GM12864 (cell line): ENCODE data around the gene BSN.
"Not testable (repeated sequence)": the region's sequence is repeated elsewhere in the genome, so short reads cannot be mapped to it uniquely, and the experiment has no call there.

ENCODE experiments used
- DNase-seq: peaks from one replicate; pipeline ENCODE4 v3.0.0-alpha.2; 2011; ENCODE audit warnings: low read depth
- H3K4me3 ChIP-seq: 2 replicates; pipeline ENCODE4 v1.5.1; 2011; ENCODE audit warnings: mild to moderate bottlenecking, low read depth, low read length, control low read depth
- CTCF ChIP-seq: IDR thresholded peaks from 2 replicates; pipeline ENCODE4 v1.5.1; 2011; ENCODE audit warnings: low read depth, mild to moderate bottlenecking, moderate library complexity, low read length, control low read depth, inconsistent platforms; ENCODE audit errors: missing control alignments

Gene BSN

DNA sequence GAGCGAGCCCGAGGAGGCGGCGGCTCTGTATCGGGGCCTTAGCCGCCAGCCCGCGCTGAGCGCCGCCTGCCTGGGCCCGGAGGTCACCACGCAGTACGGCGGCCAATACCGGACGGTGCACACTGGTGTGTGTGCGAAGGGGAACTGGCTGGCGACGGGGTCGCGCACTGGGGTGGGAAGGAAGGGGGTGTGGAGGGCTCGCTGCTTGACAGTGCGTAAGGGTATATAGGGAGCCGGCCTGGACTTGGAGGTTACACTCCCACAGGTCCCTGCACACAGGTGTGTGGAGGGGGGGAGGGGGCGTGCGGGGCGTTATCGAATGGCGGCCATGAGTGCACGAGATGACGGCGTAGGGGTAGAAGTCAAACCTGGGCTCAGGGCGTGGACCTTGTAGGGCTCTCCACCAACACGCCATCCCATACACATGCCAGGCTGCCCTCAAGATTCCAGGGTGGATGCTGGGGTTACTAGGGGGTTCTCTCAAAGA is 120.3 kb downstream of the BSN start:
- no peak for DNase-seq
- peak overlapping the region; percentile 84 for H3K4me3 ChIP-seq
- no peak for TF ChIP-seq CTCF

- TF ChIP-seq CTCF, result no peak
- no peak for DNase-seq
- no peak overlapping the region for H3K4me3 ChIP-seq
Measured at GRCh38 chr3:49675912-49676311, 121.6 kb downstream of the BSN start.

GRCh38 chr3:49680493-49681231 is 126.4 kb downstream of the BSN start:
- DNase-seq, result no peak
- no peak overlapping the region for H3K4me3 ChIP-seq
- no peak for TF ChIP-seq CTCF

GRCh38 chr3:49681232-49681522 is 126.9 kb downstream of the BSN start:
- no peak overlapping the region for H3K4me3 ChIP-seq
- no peak for TF ChIP-seq CTCF

GRCh38 chr3:49681543-49681942 is 127.3 kb downstream of the BSN start:
- H3K4me3 ChIP-seq, result no peak overlapping the region
- no peak for DNase-seq
- no peak for TF ChIP-seq CTCF

More at GRCh38 chr3:49681232-49681522, 126.9 kb downstream of the BSN start:
- no peak for DNase-seq

DNA sequence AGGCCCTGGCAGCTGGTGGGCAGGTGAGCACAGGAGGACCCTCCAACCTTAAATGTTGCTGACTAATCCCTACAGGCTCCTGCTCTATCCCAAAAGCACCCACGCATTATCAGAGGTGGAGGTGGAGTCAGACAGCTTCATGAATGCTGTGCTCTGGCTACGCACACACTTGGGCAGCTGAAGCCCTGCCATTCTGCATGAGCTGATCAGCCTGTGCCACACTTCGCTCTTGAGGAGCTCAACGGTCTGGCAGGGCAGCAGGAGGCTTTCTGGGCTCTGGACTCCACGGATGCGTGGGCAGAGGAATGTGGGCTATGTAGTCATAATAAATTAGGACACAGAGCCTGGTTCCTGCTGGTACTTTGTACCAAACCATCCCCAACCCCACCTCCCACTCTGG is 128.9 kb downstream of the BSN start:
- TF ChIP-seq CTCF, result no peak
- H3K4me3 ChIP-seq, result no peak overlapping the region
- DNase-seq, result no peak

DNA sequence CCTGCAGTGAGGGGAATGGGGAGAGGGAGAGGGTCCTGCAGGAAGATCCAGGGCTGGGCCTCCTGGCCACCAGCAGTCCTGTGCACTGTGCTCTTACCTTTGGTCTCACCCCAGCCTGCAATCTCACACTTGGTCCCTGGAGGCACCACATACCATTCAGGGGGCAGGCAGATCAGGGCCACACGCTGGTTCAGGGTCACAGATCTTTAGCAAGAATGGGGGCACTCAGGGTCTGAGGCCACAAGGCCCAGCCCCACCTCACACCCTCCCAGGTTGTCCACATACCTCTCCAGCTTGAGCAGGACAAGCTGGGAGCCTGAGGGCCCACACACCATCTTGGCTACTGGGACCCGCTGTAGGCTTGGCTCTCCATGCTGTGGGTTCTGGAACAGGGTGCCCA is 130.2 kb downstream of the BSN start:
- not testable (repeated sequence) for H3K4me3 ChIP-seq, DNase-seq

GRCh38 chr3:49685103-49685502 is 130.8 kb downstream of the BSN start:
- not testable (repeated sequence) for DNase-seq, H3K4me3 ChIP-seq

DNA sequence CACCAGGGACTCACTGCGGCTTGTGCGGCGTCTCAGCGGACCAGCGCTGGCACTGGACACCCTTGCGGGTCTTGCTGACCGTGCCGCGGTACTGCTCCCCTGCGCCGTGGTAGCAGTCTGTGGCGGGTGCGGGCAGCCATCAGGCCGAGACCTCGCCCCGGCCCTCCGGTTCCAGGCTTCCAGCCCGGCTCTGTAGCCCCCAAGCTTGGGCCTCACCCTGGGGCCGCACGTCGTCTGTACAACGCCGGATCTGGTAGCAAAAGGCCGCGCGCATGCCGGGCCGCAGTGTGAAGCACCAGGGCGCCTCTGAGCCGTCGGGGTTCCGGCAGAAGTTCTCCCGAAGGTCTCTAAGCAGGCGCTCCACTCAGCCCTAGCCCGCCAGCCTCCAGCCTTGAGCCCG is 131.6 kb downstream of the BSN start:
- DNase-seq, H3K4me3 ChIP-seq: not testable (repeated sequence)

DNA sequence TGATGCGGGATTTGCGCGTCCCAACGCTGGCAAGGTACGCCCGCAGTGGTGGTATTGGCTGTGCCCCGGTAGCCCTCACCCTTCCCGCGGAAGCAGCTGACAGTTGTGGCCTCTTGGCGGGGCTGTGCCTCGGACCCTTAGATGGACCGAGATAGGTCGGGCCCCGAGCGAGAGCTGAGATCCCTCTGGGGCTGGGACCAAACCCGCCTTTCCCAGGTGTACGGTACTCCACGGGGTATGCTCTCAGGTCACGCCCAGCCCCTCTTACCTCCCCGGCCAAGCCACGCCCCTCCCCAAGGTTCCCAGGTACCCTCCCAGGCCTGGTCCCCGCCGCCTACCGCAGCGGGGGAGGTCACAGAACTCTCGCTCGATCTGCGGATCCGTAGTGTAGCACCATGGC is 132.1 kb downstream of the BSN start:
- not testable (repeated sequence) for H3K4me3 ChIP-seq, DNase-seq

- not testable (repeated sequence) for H3K4me3 ChIP-seq, DNase-seq
Measured at GRCh38 chr3:49686769-49687423, 132.6 kb downstream of the BSN start.

DNA sequence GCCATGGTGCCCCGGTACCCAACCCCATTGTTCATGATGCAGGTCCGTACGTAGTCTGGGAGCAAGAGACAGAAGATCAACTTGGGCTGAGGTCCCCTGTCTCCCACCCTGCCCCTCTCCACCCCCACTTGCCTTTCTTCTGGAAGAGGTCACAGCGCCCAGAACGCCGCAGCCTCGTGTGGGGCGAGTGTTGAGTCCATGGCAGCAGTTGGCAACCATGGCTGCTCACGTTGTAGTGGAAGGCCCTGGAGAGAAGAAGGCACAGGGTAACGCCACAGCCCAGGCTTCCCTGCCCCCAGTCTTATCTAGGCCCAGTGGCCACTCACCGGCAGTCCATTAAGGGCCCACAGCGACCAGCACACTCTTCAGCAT is 133.1 kb downstream of the BSN start:
- not testable (repeated sequence) for DNase-seq, H3K4me3 ChIP-seq
